ACHN (cell line): ENCODE measurements around the gene IQSEC2.
A peak's percentile ranks its signal among the peaks of the same experiment; 100 is the strongest.

Source experiments
- DNase-seq: peaks from one replicate; pipeline ENCODE4 v3.0.0-alpha.2; 2015
- in situ Hi-C: cut with HindIII; loops from 2 replicates; pipeline ENCODE4 v1.10.0; 2017; ENCODE audit warnings: low sequenced_read_pairs, low pct_ligation_motif_present, low pct_unique_long_range_greater_than_20kb

The IQSEC2 gene

DNA sequence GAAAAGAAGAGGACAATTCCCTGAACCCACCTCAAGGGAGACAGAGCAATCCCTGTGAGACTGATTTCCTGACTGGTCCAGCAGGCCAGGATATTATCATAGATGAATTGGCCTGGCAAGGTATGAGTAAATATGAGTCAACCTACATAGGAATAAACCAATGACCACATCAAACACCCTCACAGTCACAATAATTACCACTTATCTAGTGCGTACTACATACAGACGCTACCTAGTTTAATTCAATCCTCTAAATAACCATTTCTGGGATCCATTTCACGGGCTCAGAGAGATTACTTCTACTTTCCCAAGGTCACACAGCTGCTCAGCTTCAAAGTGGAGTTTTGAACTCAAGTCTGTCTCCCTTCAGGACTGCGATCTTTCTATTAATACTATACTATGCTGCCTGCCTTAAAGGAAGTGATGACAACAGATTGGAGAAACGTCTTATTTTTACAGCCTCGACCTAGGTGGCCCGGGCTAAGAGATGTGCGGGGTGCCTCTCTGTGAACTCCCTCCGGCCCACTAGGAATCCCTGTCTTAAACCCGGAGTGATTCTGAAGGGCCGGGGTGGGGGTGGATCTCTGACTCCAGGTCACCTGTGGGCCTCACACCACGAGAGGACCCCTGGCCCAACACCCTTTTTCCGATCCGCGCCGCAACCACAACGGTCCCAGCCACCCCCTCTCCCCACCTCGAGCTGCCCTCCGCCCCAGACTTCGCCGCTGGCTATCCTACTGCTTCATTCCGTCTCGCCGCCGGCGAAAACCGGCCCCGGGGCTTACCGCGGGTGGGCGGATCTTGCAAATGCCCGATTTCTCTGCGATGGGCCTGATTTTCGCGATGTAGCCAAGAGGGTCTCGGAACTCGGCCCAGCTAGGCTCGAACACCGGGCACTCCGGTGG, 57.2 kb downstream of the IQSEC2 start:
- DNase-seq = peak; percentile 37
- in situ Hi-C loops = no loop called here

- in situ Hi-C loops = no loop called here
- no peak for DNase-seq
Observed at GRCh38 chrX:53223068-53223693, 58.2 kb downstream of the IQSEC2 start.
